GM10847 (cell line): ENCODE measurements around the gene EIF3I.

Source experiments
- POLR2A ChIP-seq: IDR thresholded peaks from 2 replicates; pipeline ENCODE4 v1.6.1; 2011; ENCODE audit not compliant: insufficient read length; ENCODE audit errors: extremely low read depth

EIF3I gene

DNA sequence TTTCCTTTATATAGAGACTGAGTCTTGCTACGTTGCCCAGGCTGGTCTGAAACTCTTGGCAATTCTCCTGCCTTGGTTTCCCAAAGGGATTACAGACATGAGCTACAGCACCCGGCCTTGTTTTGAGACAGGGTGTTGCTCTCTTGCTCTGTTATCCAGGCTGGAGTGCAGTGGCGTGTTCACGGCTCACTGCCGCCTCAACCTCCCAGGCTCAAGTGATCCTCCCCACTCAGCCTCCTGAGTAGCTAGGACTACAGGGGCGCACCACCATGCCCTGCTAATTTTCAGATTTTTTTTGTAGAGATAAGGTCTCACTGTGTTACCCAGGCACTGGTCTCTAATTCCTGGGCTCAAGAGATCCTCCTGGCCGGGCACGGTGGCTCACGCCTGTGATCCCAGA lies 43.6 kb downstream of the EIF3I start:
- TF ChIP-seq POLR2A: no peak

DNA sequence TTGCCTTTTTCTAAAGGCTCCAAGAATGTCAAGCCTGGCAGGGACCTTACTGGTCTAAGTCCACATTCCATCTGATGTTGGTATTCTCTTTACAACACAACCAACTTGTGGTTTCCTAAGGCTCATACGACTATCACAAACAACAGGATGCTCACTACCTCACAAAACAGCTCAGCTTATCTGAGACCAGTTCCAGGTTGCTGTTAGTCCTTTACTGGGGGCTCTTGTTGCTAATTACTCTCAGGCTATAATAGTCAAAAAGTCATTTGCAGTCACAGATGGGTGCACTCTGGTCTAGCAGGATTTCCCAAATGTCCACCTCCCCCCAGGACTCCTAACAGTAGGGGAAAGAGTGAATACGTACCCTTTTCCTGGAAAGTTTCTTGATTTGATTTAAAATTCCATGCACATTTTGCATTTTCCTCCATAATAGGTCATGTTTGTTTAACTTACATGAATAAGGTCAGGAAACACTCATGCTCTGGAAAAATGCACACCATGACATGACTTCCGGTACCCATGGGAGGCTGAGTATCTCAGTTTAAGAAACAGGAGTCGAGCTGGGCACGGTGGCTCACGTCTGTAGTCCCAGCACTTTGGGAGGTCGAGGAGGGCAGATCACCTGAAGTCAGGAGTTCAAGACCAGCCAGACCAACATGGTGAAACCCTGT lies 44.8 kb downstream of the EIF3I start:
- no peak for TF ChIP-seq POLR2A

DNA sequence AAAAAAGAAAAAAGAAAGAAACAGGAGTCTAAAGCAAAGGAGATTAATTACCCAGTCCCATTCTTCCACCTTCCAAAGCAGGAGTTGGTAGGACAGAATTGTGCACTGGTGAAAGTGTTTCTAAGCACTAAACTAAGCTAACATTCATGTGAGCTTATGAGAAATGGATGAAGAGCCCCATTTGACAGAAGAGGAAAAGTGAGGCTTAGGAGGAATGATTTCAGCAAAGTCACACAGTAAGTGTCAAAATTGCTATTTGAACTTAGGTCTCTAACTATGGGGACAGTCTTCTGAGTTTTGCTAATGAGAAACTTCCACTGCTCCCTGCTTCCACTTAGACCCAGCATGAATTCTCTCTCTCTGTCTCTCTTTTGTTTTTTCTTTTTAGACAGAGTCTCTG lies 47.5 kb downstream of the EIF3I start:
- TF ChIP-seq POLR2A: no peak

DNA sequence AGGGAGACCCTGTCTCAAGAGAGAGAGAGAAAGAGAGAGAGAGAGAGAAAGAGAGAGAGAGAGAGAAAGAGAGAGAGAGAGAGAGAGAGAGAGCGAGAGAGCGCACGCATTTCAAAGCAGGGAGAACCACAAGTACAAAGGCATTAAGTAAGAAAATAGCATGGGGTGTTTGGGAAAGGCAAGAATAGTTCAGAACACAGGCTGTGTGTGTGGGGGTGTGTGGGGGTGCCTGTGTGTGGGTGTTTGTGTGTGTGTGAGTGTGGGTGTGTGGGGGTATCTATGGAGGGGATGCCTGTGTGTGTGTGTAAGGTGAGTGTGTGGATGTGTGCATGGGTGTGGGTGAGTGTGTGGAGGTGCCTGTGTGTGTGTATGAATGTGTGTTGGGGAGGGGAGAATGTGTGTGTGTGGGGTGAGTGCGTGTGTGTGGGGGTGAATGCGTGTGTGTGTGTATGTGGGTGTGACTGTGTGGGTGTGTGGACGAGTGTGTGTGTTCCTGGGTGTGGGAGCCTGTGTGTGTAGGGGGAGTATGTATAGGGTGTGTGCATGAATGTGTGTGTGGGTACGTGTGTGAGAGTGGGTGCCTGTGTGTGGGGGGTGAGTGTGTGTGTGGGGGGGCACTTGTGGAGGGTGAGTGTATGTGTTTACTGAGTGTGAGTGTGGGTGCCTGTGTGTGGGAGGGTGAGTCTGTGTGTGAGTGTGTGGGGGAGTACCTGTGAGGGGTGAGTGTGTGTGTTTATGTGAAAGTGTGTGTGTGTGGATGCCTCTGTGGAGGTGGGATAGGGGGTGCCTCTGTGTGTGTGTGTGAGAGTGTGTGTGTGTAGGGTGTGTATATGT lies 50.6 kb downstream of the EIF3I start:
- TF ChIP-seq POLR2A: no peak

DNA sequence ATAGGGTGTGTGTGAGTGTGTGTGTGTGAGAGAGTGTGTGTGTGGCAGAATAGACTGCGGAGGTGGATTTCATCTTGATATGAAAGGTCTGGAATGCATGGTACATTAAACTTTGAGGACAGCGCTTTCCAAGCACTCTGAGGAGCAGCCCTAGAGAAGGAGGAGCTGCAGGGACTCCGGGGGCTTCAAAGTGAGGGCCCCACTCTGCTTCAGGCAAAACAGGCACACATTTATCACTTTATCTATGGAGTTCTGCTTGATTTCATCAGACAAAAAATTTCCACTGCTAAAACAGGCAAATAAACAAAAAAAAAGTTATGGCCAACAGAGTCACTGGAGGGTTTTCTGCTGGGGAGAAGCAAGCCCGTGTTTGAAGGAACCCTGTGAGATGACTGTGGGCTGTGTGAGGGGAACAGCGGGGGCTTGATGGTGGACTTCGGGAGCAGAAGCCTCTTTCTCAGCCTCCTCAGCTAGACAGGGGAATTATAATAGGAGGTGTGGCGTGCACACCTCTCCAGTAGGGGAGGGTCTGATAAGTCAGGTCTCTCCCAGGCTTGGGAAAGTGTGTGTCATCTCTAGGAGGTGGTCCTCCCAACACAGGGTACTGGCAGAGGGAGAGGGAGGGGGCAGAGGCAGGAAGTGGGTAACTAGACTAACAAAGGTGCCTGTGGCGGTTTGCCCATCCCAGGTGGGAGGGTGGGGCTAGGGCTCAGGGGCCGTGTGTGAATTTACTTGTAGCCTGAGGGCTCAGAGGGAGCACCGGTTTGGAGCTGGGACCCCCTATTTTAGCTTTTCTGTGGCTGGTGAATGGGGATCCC lies 51.4 kb downstream of the EIF3I start:
- no peak for TF ChIP-seq POLR2A

DNA sequence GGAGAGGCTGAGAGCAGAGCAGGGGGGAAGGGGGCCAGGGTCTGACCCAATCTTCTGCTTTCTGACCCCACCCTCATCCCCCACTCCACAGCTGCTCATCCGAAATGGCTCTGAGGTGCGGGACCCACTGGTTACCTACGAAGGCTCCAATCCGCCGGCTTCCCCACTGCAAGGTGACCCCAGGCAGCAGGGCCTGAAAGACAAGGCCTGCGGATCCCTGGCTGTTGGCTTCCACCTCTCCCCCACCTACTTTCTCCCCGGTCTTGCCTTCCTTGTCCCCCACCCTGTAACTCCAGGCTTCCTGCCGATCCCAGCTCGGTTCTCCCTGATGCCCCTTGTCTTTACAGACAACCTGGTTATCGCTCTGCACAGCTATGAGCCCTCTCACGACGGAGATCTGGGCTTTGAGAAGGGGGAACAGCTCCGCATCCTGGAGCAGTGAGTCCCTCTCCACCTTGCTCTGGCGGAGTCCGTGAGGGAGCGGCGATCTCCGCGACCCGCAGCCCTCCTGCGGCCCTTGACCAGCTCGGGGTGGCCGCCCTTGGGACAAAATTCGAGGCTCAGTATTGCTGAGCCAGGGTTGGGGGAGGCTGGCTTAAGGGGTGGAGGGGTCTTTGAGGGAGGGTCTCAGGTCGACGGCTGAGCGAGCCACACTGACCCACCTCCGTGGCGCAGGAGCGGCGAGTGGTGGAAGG lies 52.6 kb downstream of the EIF3I start:
- no peak for TF ChIP-seq POLR2A

DNA sequence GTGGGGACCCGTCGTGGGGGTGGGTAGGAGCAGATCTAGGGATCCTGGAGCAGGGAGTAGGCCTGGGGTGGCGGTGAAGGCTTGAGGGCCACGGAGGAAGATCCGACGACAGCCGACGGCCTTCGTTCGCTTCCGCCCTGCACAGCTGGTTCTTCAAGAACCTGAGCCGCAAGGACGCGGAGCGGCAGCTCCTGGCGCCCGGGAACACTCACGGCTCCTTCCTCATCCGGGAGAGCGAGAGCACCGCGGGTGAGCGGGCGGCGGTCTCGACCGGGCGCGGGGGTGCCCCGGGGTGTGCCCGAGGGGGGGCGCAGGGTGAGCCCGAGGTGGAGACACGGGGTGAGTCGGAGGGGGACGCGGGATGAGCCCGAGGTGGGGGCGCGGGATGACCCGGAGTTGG lies 53.2 kb downstream of the EIF3I start:
- TF ChIP-seq POLR2A: no peak

DNA sequence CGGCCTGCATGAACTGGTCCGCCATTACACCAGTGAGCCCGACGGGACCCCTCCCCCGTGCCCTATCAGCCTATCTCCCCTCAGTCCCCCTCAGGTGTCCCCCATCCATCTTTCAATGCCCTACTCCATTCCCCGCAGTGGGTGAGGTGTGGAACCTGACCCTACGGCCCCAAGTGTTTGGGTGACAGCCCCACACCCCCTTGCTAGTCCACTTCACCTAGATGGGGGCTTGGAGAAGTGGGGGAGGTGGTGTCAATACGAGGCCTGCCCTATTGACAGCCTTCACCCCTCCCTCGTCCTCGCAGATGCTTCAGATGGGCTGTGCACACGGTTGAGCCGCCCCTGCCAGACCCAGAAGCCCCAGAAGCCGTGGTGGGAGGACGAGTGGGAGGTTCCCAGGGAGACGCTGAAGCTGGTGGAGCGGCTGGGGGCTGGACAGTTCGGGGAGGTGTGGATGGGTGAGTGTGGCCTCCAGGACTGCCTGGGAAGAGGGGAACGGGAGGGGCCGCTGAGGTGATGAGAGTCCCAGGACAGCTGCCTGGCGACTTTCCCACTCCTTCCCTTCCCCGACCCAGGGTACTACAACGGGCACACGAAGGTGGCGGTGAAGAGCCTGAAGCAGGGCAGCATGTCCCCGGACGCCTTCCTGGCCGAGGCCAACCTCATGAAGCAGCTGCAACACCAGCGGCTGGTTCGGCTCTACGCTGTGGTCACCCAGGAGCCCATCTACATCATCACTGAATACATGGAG lies 54.0 kb downstream of the EIF3I start:
- TF ChIP-seq POLR2A: no peak
